Measurements from ENCODE around the gene ZNF311. TPM values are rescaled to one million over a fixed set of nuclear protein-coding genes. Genes with fewer than 3 reads are reported as not detected.

The ZNF311 gene
- total and polyA plus RNA-seq, 2 of the 13 experiments (the other 11 are each of a cell fraction or from before 2014, with no cell fraction given) = not detected

GRCh38 chr6:28947831-28948270 is 57.3 kb downstream of the ZNF311 start (continued):
- TF ChIP-seq ZBTB40 (IDR thresholded peaks at IDR 0.05) (no peak), ZBTB40 (CRISPR knock-in tag; IDR thresholded peaks at IDR 0.05) (no peak), ZNF775 (CRISPR knock-in tag; IDR thresholded peaks at IDR 0.05; ENCODE audit: borderline replicate concordance) (no peak), ZFY (CRISPR knock-in tag; IDR thresholded peaks at IDR 0.05) (no peak; the same call in 1 of the 2 replicates), ZNF563 (CRISPR knock-in tag; IDR thresholded peaks at IDR 0.05) (no peak), ZBTB46 (CRISPR knock-in tag; IDR thresholded peaks at IDR 0.05; ENCODE audit: borderline replicate concordance) (no peak), CEBPB (IDR thresholded peaks at IDR 0.05; ENCODE audit: borderline replicate concordance, low read depth, low read length) (peak; percentile 44; the same call in 1 of the 2 replicates), ZNF383 (CRISPR knock-in tag; IDR thresholded peaks at IDR 0.05; ENCODE audit: borderline replicate concordance) (no peak), ZFP41 (CRISPR knock-in tag; IDR thresholded peaks at IDR 0.05; ENCODE audit: borderline replicate concordance) (no peak), WIZ (CRISPR knock-in tag; IDR thresholded peaks at IDR 0.05) (no peak), POLR2AphosphoS2 (IDR thresholded peaks at IDR 0.05; ENCODE audit: low read depth, low read length) (no peak), POLR2G (IDR thresholded peaks at IDR 0.05; ENCODE audit: low read depth, low read length) (no peak), RFXANK (CRISPR knock-in tag; IDR thresholded peaks at IDR 0.05) (no peak), NFIC (IDR thresholded peaks at IDR 0.05; ENCODE audit: low read length) (no peak), ZNF124 (CRISPR knock-in tag; IDR thresholded peaks at IDR 0.05) (peak; percentile 64; the same call in 1 of the 2 replicates), SMC3 (IDR thresholded peaks at IDR 0.05; ENCODE audit: low read length) (no peak), TARDBP (CRISPR knock-in tag; IDR thresholded peaks at IDR 0.05) (no peak), TRIM24 (CRISPR knock-in tag; IDR thresholded peaks at IDR 0.05) (no peak), NCOR1 (IDR thresholded peaks at IDR 0.05; ENCODE audit: borderline replicate concordance, low read length) (0 out of 2 replicates have a peak, but pooled peaks have one; percentile 35), ZNF720 (CRISPR knock-in tag; IDR thresholded peaks at IDR 0.05) (no peak), NFKBIZ (CRISPR knock-in tag; IDR thresholded peaks at IDR 0.05) (no peak), MIXL1 (CRISPR knock-in tag; IDR thresholded peaks at IDR 0.05) (0 out of 2 replicates have a peak, but pooled peaks have one; percentile 19)
